CD4-positive, alpha-beta T cell (primary cell): ENCODE measurements around the gene KIAA0753. TPM values are rescaled to one million over a fixed set of nuclear protein-coding genes. Genes with fewer than 3 reads are reported as not detected.
A peak's percentile ranks its signal among the peaks of the same experiment; 100 is the strongest.

Source experiments
- ATAC-seq: fragments of 200-7000 bp; cut with Tn5 transposase; one replicate; pipeline ENCODE4 v1.10.0; 2022; ENCODE audit warnings: mild to moderate bottlenecking; ENCODE audit not compliant: poor library complexity
- CTCF ChIA-PET: fragments of 350-600 bp; sonication (Branson Sonifier 250); formaldehyde crosslinking; loops from one replicate; lab custom pipeline; 2021; ENCODE audit warnings: antibody characterized with exemption, inconsistent platforms; lab: Charles Lee
- POLR2A ChIA-PET: fragments of 350-600 bp; sonication (Branson Sonifier 250); formaldehyde crosslinking; loops from one replicate; lab custom pipeline; 2021; ENCODE audit warnings: antibody characterized with exemption, inconsistent platforms; lab: Charles Lee
- DNase-seq, 14 experiments: peaks; one replicate each; pipeline ENCODE4 v3.0.0-alpha.2; 2013 to 2020; ENCODE audit warnings: mixed read lengths in 2 of 14
- H3K27ac ChIP-seq, 2 donors: one replicate each; pipeline versions ENCODE4 v1.5.1 to v1.7.0; 2013; ENCODE audit warnings: low read length in 2 of 2, low read depth in 1 of 2, mild to moderate bottlenecking in 1 of 2
- H3K27me3 ChIP-seq, 2 experiments: 1 replicate in 1 of 2; 2 replicates in 1 of 2; pipeline versions ENCODE4 v1.6.1 to v1.7.0; 2013; ENCODE audit warnings: low read length in 2 of 2, control low read depth in 1 of 2, mild to moderate bottlenecking in 1 of 2, moderate library complexity in 1 of 2; ENCODE audit not compliant: insufficient read depth in 2 of 2, control insufficient read depth in 1 of 2
- H3K36me3 ChIP-seq: one replicate; pipeline ENCODE4 v1.6.1; 2013; ENCODE audit warnings: low read length, control low read depth; ENCODE audit not compliant: insufficient read depth
- H3K4me1 ChIP-seq: one replicate; pipeline ENCODE4 v1.6.1; 2013; ENCODE audit warnings: low read length, control low read depth; ENCODE audit not compliant: insufficient read depth
- H3K4me3 ChIP-seq: one replicate; pipeline ENCODE4 v1.5.1; 2013; ENCODE audit warnings: mild to moderate bottlenecking, low read length, moderate library complexity
- H3K9me3 ChIP-seq, 2 experiments: 1 replicate in 1 of 2; 2 replicates in 1 of 2; pipeline versions ENCODE4 v1.6.1 to v1.7.0; 2013; ENCODE audit warnings: low read length in 2 of 2, mild to moderate bottlenecking in 2 of 2, control low read depth in 1 of 2, moderate library complexity in 1 of 2; ENCODE audit not compliant: control insufficient read depth in 1 of 2, insufficient read depth in 1 of 2
- H3K27ac Mint-ChIP-seq: one replicate; pipeline ENCODE4 v1.8.0; 2020; ENCODE audit warnings: mixed read lengths
- H3K27me3 Mint-ChIP-seq: one replicate; pipeline ENCODE4 v1.8.0; 2021; ENCODE audit warnings: mixed read lengths
- H3K36me3 Mint-ChIP-seq: one replicate; pipeline ENCODE4 v1.8.0; 2021; ENCODE audit warnings: low read depth, mixed read lengths
- H3K4me1 Mint-ChIP-seq: one replicate; pipeline ENCODE4 v1.8.0; 2021; ENCODE audit warnings: low read depth, mixed read lengths
- H3K4me3 Mint-ChIP-seq: one replicate; pipeline ENCODE4 v1.8.0; 2020; ENCODE audit warnings: mild to moderate bottlenecking, mixed read lengths
- H3K9me3 Mint-ChIP-seq: one replicate; pipeline ENCODE4 v1.8.0; 2020; ENCODE audit warnings: mixed read lengths
- CTCF ChIP-seq: fragments of 200-600 bp; IDR thresholded peaks from one replicate; pipeline ENCODE4 v1.8.0; 2022; ENCODE audit warnings: antibody characterized with exemption, mild to moderate bottlenecking
- intact Hi-C, 2 experiments: fragments of 100-400 bp; cut with DNase I in 1 of 2; cut with micrococcal nuclease in 1 of 2; formaldehyde crosslinking; loops; one replicate each; pipeline versions ENCODE4 v1.15.1 to v1.9.0; 2023 to 2025; cut with DNase I, micrococcal nuclease
- total RNA-seq, 174 experiments: library from RNA in 2 of 174; stranded (reverse) in 2 of 174; gene quantifications; one replicate each; pipeline ENCODE4 v1.2.3 and lab custom pipeline; 2021 to 2026

KIAA0753 gene
- total RNA-seq, 2 experiments from 2014 or later: 8.9 to 11.7 TPM

- TF ChIP-seq CTCF: no peak
- peaks cover 0 to 2% of the 10 kb centered on the region in 2 experiments for H3K9me3 ChIP-seq
- H3K4me3 ChIP-seq: no peak overlapping the region
- Mint-ChIP-seq H3K27me3 (peaks cover 16% of the 10 kb centered on the region), H3K4me1 (peaks cover 12% of the 10 kb centered on the region), H3K27ac (no peak overlapping the region), H3K4me3 (no peak overlapping the region), H3K36me3 (no peaks in the 10 kb centered on the region), H3K9me3 (no peaks in the 10 kb centered on the region)
- ChIA-PET POLR2A (no interaction called here), CTCF (no interaction called here)
- H3K36me3 ChIP-seq: no peaks in the 10 kb centered on the region
- DNase-seq (no peak), ATAC-seq (no peak)
- intact Hi-C loops: no loop called here
- peaks cover 9% of the 10 kb centered on the region for H3K4me1 ChIP-seq
- peaks cover 3 to 7% of the 10 kb centered on the region in 2 experiments for H3K27me3 ChIP-seq
- H3K27ac ChIP-seq: no peak overlapping the region
These were observed 91.0 kb downstream of the KIAA0753 start for GRCh38 chr17:6549384-6550036.

GRCh38 chr17:6548578-6549330, 91.8 kb downstream of the KIAA0753 start:
- DNase-seq: peak in 5 of 14 experiments; percentile 14 to 35 (median 23)
- Histone ChIP-seq H3K27me3 (peaks cover 0 to 5% of the 10 kb centered on the region in 2 experiments), H3K4me1 (peaks cover 9% of the 10 kb centered on the region), H3K36me3 (no peaks in the 10 kb centered on the region), H3K27ac (no peak overlapping the region), H3K4me3 (no peak overlapping the region), H3K9me3 (no peaks in the 10 kb centered on the region)
- no peak overlapping the region for H3K4me3 Mint-ChIP-seq
- peaks cover 11% of the 10 kb centered on the region for H3K4me1 Mint-ChIP-seq
- peak; percentile 96 for ATAC-seq
- POLR2A ChIA-PET: no interaction called here
- intact Hi-C loops: no loop called here
- TF ChIP-seq CTCF: no peak
- H3K36me3 Mint-ChIP-seq: no peaks in the 10 kb centered on the region
- H3K27ac Mint-ChIP-seq: no peak overlapping the region
- H3K27me3 Mint-ChIP-seq: peaks cover 9% of the 10 kb centered on the region
- CTCF ChIA-PET: no interaction called here
- H3K9me3 Mint-ChIP-seq: no peaks in the 10 kb centered on the region

- Mint-ChIP-seq H3K27ac (no peak overlapping the region), H3K9me3 (no peaks in the 10 kb centered on the region), H3K36me3 (no peaks in the 10 kb centered on the region), H3K4me1 (peaks cover 11% of the 10 kb centered on the region), H3K27me3 (peaks cover 1% of the 10 kb centered on the region), H3K4me3 (no peak overlapping the region)
- CTCF ChIA-PET: no interaction called here
- peaks cover 0 to under 1% of the 10 kb centered on the region in 2 experiments for H3K27me3 ChIP-seq
- ATAC-seq (no peak), DNase-seq (no peak)
- POLR2A ChIA-PET: no interaction called here
- intact Hi-C loops: no loop called here
- no peaks in the 10 kb centered on the region for H3K36me3 ChIP-seq
- no peak for TF ChIP-seq CTCF
- H3K27ac ChIP-seq: no peak overlapping the region
- H3K9me3 ChIP-seq: no peaks in the 10 kb centered on the region
- no peak overlapping the region for H3K4me3 ChIP-seq
- peaks cover 9% of the 10 kb centered on the region for H3K4me1 ChIP-seq
These were observed 92.5 kb downstream of the KIAA0753 start for GRCh38 chr17:6548034-6548433.
